CD4-positive, alpha-beta T cell (primary cell): ENCODE measurements around the gene TOMM5. TPM values are rescaled to one million over a fixed set of nuclear protein-coding genes. Genes with fewer than 3 reads are reported as not detected.

ENCODE experiments used
- ATAC-seq: fragments of 200-7000 bp; cut with Tn5 transposase; one replicate; pipeline ENCODE4 v1.10.0; 2022; ENCODE audit warnings: mild to moderate bottlenecking; ENCODE audit not compliant: poor library complexity
- CTCF ChIA-PET: fragments of 350-600 bp; sonication (Branson Sonifier 250); formaldehyde crosslinking; loops from one replicate; lab custom pipeline; 2021; ENCODE audit warnings: antibody characterized with exemption, inconsistent platforms; lab: Charles Lee
- POLR2A ChIA-PET: fragments of 350-600 bp; sonication (Branson Sonifier 250); formaldehyde crosslinking; loops from one replicate; lab custom pipeline; 2021; ENCODE audit warnings: antibody characterized with exemption, inconsistent platforms; lab: Charles Lee
- DNase-seq, 14 experiments: peaks; one replicate each; pipeline ENCODE4 v3.0.0-alpha.2; 2013 to 2020; ENCODE audit warnings: mixed read lengths in 2 of 14
- H3K27ac ChIP-seq, 2 donors: one replicate each; pipeline versions ENCODE4 v1.5.1 to v1.7.0; 2013; ENCODE audit warnings: low read length in 2 of 2, low read depth in 1 of 2, mild to moderate bottlenecking in 1 of 2
- H3K27me3 ChIP-seq, 2 experiments: 1 replicate in 1 of 2; 2 replicates in 1 of 2; pipeline versions ENCODE4 v1.6.1 to v1.7.0; 2013; ENCODE audit warnings: low read length in 2 of 2, control low read depth in 1 of 2, mild to moderate bottlenecking in 1 of 2, moderate library complexity in 1 of 2; ENCODE audit not compliant: insufficient read depth in 2 of 2, control insufficient read depth in 1 of 2
- H3K36me3 ChIP-seq: one replicate; pipeline ENCODE4 v1.6.1; 2013; ENCODE audit warnings: low read length, control low read depth; ENCODE audit not compliant: insufficient read depth
- H3K4me1 ChIP-seq: one replicate; pipeline ENCODE4 v1.6.1; 2013; ENCODE audit warnings: low read length, control low read depth; ENCODE audit not compliant: insufficient read depth
- H3K4me3 ChIP-seq: one replicate; pipeline ENCODE4 v1.5.1; 2013; ENCODE audit warnings: mild to moderate bottlenecking, low read length, moderate library complexity
- H3K9me3 ChIP-seq, 2 experiments: 1 replicate in 1 of 2; 2 replicates in 1 of 2; pipeline versions ENCODE4 v1.6.1 to v1.7.0; 2013; ENCODE audit warnings: low read length in 2 of 2, mild to moderate bottlenecking in 2 of 2, control low read depth in 1 of 2, moderate library complexity in 1 of 2; ENCODE audit not compliant: control insufficient read depth in 1 of 2, insufficient read depth in 1 of 2
- H3K27ac Mint-ChIP-seq: one replicate; pipeline ENCODE4 v1.8.0; 2020; ENCODE audit warnings: mixed read lengths
- H3K27me3 Mint-ChIP-seq: one replicate; pipeline ENCODE4 v1.8.0; 2021; ENCODE audit warnings: mixed read lengths
- H3K36me3 Mint-ChIP-seq: one replicate; pipeline ENCODE4 v1.8.0; 2021; ENCODE audit warnings: low read depth, mixed read lengths
- H3K4me1 Mint-ChIP-seq: one replicate; pipeline ENCODE4 v1.8.0; 2021; ENCODE audit warnings: low read depth, mixed read lengths
- H3K4me3 Mint-ChIP-seq: one replicate; pipeline ENCODE4 v1.8.0; 2020; ENCODE audit warnings: mild to moderate bottlenecking, mixed read lengths
- H3K9me3 Mint-ChIP-seq: one replicate; pipeline ENCODE4 v1.8.0; 2020; ENCODE audit warnings: mixed read lengths
- CTCF ChIP-seq: fragments of 200-600 bp; IDR thresholded peaks from one replicate; pipeline ENCODE4 v1.8.0; 2022; ENCODE audit warnings: antibody characterized with exemption, mild to moderate bottlenecking
- intact Hi-C, 2 experiments: fragments of 100-400 bp; cut with DNase I in 1 of 2; cut with micrococcal nuclease in 1 of 2; formaldehyde crosslinking; loops; one replicate each; pipeline versions ENCODE4 v1.15.1 to v1.9.0; 2023 to 2025; cut with DNase I, micrococcal nuclease
- total RNA-seq, 174 experiments: library from RNA in 2 of 174; stranded (reverse) in 2 of 174; gene quantifications; one replicate each; pipeline ENCODE4 v1.2.3 and lab custom pipeline; 2021 to 2026

TOMM5 gene
- total RNA-seq, 2 experiments from 2014 or later, result 31.4 to 35.3 TPM

GRCh38 chr9:37541465-37541864 lies 50.9 kb downstream of the TOMM5 start:
- Histone ChIP-seq H3K27ac (no peak overlapping the region), H3K36me3 (no peaks in the 10 kb centered on the region), H3K4me1 (no peaks in the 10 kb centered on the region), H3K27me3 (no peaks in the 10 kb centered on the region), H3K9me3 (no peaks in the 10 kb centered on the region), H3K4me3 (no peak overlapping the region)
- Mint-ChIP-seq H3K4me3 (no peak overlapping the region), H3K4me1 (no peaks in the 10 kb centered on the region), H3K9me3 (no peaks in the 10 kb centered on the region), H3K36me3 (peaks cover 3% of the 10 kb centered on the region), H3K27ac (no peak overlapping the region), H3K27me3 (no peaks in the 10 kb centered on the region)
- TF ChIP-seq CTCF, result no peak
- no peak for DNase-seq
- intact Hi-C loops, result no loop called here
- ChIA-PET CTCF (no interaction called here), POLR2A (no interaction called here)
- no peak for ATAC-seq

- no peaks in the 10 kb centered on the region for H3K36me3 ChIP-seq
- DNase-seq (no peak), ATAC-seq (no peak)
- CTCF ChIA-PET, result no interaction called here
- Mint-ChIP-seq H3K4me3 (no peak overlapping the region), H3K36me3 (peaks cover 3% of the 10 kb centered on the region), H3K4me1 (no peaks in the 10 kb centered on the region), H3K9me3 (no peaks in the 10 kb centered on the region), H3K27me3 (no peaks in the 10 kb centered on the region), H3K27ac (no peak overlapping the region)
- POLR2A ChIA-PET, result no interaction called here
- H3K9me3 ChIP-seq, result no peaks in the 10 kb centered on the region
- no peak overlapping the region for H3K27ac ChIP-seq
- no peak overlapping the region for H3K4me3 ChIP-seq
- intact Hi-C loops, result no loop called here
- no peaks in the 10 kb centered on the region for H3K27me3 ChIP-seq
- TF ChIP-seq CTCF, result no peak
- no peaks in the 10 kb centered on the region for H3K4me1 ChIP-seq
Measured at GRCh38 chr9:37540634-37541033, 51.8 kb downstream of the TOMM5 start.

GRCh38 chr9:37539634-37540033 lies 52.8 kb downstream of the TOMM5 start:
- H3K27me3 Mint-ChIP-seq, result no peaks in the 10 kb centered on the region
- POLR2A ChIA-PET, result no interaction called here
- Histone ChIP-seq H3K4me3 (no peak overlapping the region), H3K27me3 (no peaks in the 10 kb centered on the region), H3K27ac (no peak overlapping the region), H3K36me3 (no peaks in the 10 kb centered on the region), H3K9me3 (no peaks in the 10 kb centered on the region), H3K4me1 (no peaks in the 10 kb centered on the region)
- H3K36me3 Mint-ChIP-seq, result peaks cover 3% of the 10 kb centered on the region
- no peak overlapping the region for H3K27ac Mint-ChIP-seq
- CTCF ChIA-PET, result no interaction called here
- no peak for DNase-seq
- no peak for TF ChIP-seq CTCF
- H3K4me3 Mint-ChIP-seq, result no peak overlapping the region
- intact Hi-C loops, result no loop called here
- H3K9me3 Mint-ChIP-seq, result no peaks in the 10 kb centered on the region
- H3K4me1 Mint-ChIP-seq, result no peaks in the 10 kb centered on the region
- ATAC-seq, result no peak

Other genes with a start within 250 kb of the TOMM5 start
- 10 to 100 TPM; 29.0 to 29.6 TPM for gene GRHPR, start 169.9 kb downstream of the TOMM5 start, total RNA-seq
- gene ZBTB5, start 127.1 kb downstream of the TOMM5 start, total RNA-seq, result 10 to 100 TPM; 21.3 to 22.0 TPM
- 10 to 100 TPM; 28.9 to 29.7 TPM for gene POLR1E, start 106.6 kb downstream of the TOMM5 start, total RNA-seq
- 1 to 10 TPM in 1 of 2 experiments, under 1 TPM in 1; 0.81 to 2.3 TPM for gene FBXO10, start 16.2 kb downstream of the TOMM5 start, total RNA-seq
- not detected for gene FRMPD1, start 58.4 kb upstream of the TOMM5 start, total RNA-seq
- gene TRMT10B, start 161.2 kb upstream of the TOMM5 start, total RNA-seq, result 1 to 10 TPM; 6.6 to 8.3 TPM
- gene EXOSC3, start 192.5 kb upstream of the TOMM5 start, total RNA-seq, result 10 to 100 TPM; 42.9 to 44.2 TPM
- 1 to 10 TPM; 7.2 to 7.5 TPM for gene DCAF10, start 208.2 kb upstream of the TOMM5 start, total RNA-seq